Measurements from ENCODE around the gene MT1M.

GRCh38 chr16:56610609-56611111 lies 21.8 kb upstream of the MT1M start:
- no peak for TF ChIP-seq POLR2AphosphoS5 (IDR thresholded peaks at IDR 0.05; ENCODE audit: borderline replicate concordance, low read depth, low read length)
- no peak for TF ChIP-seq EZH2 (IDR thresholded peaks at IDR 0.05)
